ENCODE measurements around the gene PHF5A.
"Not testable (repeated sequence)": the region's sequence is repeated elsewhere in the genome, so short reads cannot be mapped to it uniquely, and the experiment has no call there.

Gene PHF5A

GRCh38 chr22:41446639-41447434 is 21.7 kb downstream of the PHF5A start, which contains the start of gene TOB2:
TSS of gene TOB2 (minus strand) at chr22:41446801. CDS start at chr22:41437345, 9,456 bp downstream.
- DNase-seq, result peak; percentile 81

DNA sequence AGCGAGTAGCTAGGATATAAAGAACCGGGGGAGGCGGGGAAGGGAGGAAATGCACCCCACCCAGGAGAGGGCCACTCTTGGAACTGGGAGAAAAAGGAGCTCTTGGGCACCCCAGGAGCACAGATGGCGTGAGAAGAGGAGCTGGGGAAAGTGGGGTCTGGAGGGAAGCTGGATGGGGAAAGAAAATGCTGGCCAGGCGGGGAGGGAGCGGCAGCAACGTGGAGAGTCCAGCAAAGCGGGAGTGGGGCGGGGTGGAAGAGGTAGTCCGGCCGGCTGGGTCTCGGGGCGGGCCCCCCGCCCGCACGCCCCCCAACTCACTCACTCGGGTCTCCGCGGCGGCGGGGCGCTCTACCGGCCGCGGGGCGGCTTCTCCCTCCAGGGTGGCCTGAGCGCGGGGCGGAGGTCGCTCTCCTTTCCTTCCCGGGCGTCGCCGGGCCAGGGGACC is 22.4 kb downstream of the PHF5A start:
- no peak for DNase-seq

DNA sequence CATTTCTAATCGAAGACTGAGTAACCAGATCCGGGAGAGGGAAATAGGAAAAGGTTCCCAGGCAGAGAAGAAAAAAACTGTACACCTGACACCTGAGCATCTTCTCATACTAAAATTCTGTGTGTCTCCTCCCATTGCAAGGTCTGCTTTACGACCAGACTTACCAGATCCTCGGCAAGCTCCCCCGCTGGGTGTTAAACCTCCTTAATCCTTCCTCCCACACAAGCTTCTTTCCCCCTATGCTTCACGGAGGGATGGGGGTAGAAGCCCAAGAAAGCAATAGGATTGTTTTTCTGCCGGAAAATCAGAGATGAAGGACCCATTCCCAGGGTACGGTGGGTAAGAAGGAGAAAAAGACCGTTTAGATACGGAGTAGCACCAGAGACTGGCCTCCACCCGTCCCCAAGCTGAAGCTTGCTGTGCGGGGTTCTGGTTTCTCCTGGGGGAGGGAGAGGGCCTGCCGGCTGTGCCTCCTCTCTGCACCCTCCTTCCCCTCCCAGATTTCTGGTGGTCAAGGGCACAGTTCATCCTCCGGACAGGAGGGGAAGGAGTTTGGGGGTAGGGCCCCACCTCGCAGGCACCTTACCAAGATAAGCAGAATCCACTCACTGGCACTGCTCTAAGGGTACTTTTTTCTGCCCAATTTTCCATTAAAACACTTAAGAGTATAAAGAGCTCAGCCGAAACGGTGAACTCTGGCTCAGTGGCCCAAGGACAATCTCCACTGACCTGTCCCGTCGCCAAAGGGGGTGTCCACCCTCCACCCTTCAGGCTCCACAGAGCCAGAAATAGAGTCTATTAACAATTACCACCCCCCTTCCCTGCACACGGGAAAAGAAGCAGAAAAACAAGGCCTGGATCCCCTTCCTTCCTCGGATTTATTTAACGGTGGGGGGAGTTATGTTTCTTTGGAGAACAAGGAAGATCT is 23.1 kb downstream of the PHF5A start:
- peak; percentile 21 for DNase-seq

DNA sequence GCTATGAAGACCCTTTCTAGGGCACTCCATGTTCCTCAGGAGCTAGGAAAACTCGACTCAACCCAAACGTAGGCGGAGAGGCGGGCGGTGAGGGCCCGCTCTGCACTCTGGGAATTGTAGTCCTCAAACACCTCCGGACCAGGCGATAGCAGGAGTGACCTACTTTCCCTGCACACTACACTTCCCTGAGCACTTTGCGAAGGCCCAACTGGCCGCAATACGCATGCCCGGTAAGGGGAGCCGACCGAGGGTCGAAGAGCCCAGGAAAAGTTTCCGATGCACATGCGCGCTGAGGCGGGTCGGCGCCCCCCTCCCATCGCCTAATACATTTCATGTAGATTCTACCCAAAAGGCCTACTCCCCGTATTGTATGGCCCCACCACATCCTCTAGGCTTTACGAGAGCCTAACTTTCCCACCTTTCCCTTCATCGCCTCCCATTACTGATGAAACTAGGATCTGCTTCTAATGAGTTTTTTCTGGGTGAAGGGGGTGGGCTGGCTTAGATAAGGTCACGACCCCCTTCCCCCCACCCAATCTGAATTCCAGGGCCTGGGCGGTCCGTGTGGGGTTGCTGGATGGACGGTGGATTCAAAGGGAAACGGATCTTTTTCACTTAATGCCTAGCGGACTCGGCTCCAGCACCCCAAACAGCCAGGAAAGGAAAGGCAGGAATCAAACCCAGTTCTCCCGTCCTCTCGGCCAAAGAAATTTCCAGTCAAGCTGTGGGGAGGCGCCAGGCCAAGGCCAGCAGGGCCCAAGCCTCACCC is 23.9 kb downstream of the PHF5A start:
- DNase-seq, result peak; percentile 93

DNA sequence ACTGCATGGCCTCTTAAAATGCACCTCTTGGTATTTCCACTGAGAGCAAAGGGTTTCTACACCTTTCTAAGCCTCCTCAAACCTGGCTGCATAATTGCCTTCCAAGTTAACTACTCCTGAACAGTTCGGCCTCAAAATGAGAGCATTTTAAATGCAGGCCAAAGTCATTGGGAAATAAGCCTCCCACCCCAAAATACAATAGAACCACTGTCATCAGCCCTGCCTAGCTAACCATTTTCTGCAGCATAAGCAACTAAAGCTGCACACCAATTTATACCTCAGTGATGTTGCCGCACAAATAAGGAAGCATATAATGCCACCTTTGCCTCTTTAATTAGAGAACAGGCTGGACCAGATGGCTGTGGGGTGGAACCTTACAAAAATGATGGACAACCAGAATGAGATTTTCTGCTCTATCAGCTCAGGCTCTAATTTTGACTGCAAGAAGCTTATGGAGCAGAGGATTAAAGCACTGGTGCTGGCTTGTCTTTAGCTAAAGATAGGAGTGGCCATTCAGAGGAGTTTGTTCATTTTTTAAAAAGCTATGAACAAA is 26.2 kb downstream of the PHF5A start:
- DNase-seq, result no peak

DNA sequence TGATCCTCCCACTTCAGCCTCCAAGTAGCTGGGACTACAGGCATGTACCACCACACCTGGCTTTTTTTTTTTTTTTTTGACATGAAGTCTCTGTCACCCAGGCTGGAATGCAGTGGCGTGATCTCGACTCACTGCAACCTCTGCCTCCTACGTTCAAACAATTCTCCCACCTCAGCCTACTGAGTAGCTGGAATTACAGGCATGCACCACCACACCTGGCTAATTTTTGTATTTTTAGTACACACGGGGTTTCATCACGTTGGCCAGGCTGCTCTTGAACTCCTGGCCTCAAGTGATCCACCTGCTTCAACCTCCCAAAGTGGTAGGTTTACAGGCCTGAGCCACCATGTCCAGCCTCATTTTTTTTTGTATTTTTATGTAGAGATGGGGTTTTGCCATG is 28.0 kb downstream of the PHF5A start:
- not testable (repeated sequence) for DNase-seq

GRCh38 chr22:41437198-41437597 is 31.3 kb downstream of the PHF5A start:
- DNase-seq, result no peak

GRCh38 chr22:41436322-41437113 is 32.0 kb downstream of the PHF5A start:
- DNase-seq, result no peak

- DNase-seq, result no peak
Observed at GRCh38 chr22:41435560-41435959, 32.9 kb downstream of the PHF5A start.

- not testable (repeated sequence) for DNase-seq
Observed at GRCh38 chr22:41434361-41435003, 34.0 kb downstream of the PHF5A start.

- not testable (repeated sequence) for DNase-seq
Observed at GRCh38 chr22:41433480-41433879, 35.0 kb downstream of the PHF5A start.

DNA sequence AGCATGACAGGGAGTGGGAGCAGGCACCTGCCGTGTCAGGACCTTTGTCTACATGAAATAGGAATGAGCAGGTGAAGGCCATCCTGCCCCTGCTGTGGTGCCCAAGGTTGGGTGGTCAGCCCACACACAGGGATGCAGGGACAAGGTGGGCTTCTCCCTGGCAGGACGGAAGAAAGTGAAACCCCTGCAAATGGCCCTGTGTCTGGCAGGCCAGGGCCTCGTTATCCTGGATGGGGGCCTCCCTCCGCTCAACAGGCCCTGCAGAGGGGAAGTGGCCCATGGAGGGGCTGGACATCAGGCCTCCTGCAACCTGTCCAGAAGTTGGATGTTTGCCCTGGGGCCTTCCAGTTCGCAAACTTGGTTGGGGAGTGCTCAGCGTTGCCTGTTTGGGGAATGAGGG is 36.8 kb downstream of the PHF5A start:
- no peak for DNase-seq

DNA sequence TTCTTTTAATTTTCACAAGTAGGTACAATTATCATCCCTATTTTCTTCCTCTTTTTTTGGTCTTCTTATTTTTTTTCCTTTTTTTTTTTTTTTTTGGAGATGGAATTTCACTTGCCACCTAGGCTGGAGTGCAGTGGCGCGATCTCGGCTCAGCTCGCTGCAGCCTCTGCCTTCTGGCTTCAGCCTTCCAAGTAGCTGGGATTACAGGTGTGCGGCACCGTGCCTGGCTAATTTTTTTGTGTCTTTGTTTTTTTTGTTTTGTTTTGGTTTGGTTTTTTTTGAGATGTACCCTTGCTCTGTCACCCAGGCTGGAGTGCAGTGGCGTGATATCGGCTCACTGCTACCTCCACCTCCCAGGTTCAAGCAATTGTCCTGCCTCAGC is 38.5 kb downstream of the PHF5A start:
- DNase-seq, result no peak

DNA sequence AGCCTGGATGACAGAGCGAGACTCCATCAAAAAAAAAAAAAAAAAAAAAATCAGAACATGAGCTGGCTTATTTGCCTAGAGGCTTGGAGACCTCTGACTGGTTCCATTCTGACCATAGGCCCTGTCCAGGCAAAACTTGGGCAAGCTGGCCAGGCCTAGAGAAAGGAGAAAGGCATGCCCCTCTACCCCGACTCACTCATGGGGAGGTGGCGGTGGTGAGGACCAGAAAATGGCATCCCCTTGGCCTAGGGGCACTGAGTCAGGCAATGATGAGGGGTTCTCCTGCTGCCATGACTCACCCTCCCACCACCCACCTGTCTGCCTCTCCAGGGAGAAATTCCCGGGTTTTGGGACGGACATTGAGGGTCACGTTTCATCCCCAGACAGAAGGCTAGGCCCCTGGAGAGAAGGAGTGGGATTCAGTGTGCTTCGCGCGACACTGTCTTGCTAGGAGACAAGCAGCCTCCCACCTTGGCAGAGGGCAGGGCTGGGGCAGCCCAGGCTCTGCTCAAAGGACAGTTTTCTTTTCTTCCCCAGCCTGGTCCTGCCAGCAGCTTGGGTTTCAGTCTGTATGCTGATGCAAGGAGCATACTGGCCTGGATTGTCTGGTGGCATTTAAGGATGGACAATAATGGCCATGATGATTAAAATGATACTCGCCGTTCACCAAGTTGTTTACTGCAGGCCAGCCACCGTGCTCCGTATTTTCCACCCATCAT is 39.1 kb downstream of the PHF5A start:
- DNase-seq, result no peak

GRCh38 chr22:41425660-41426365 is 42.7 kb downstream of the PHF5A start:
- no peak for DNase-seq

GRCh38 chr22:41418717-41419116 is 49.8 kb downstream of the PHF5A start:
- DNase-seq, result no peak

DNA sequence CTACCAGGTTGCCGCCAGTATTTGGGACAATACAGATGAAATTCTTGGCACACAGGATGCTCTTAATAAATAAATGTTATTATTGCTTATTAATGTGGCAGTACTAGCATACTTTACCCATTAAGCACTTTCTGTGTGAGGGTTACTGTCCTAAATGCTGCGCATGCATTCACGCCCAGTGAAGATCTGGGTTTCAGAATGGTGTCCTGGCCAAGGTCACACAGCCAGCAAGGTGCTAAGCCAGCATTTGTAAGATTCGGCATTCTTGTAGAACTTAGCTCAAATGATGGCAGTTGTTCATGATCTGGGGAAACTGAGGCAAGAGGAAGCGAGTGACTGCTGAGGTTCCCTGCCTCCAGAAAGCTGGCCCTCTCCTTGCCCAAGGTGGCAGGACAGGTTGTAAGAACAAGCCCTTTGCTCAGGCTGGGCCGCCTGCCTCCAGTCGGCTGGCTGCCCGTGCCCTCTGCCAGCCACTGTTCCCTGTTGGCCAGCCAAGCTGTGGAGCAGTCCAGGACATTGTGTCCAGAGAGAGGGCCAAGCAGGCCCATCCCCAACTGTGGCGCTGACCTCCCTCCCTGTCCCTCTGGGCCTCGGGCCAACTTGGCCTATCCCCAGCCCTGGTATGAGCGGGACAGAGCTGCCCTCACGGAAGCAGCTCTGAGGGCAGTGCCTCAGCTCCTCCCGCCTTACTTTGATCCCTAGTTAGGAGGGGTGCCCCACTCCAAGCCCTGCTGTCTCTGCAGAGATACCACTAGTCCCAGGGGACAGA is 50.7 kb downstream of the PHF5A start:
- DNase-seq, result no peak

- no peak for DNase-seq
Observed at GRCh38 chr22:41415554-41415953, 52.9 kb downstream of the PHF5A start.

All from NCI-H748 treated with DMSO at 0.1 percent for 48 hours (cell line).